Measurements from ENCODE around the gene NPAT.

The NPAT gene

GRCh38 chr11:108216988-108217387 is 5.5 kb downstream of the NPAT start:
- in situ Hi-C loops (cut with HindIII; ENCODE audit: low sequenced_read_pairs): no loop called here
- DNase-seq (ENCODE audit: low read depth): no peak
- no peak overlapping the region for H3K4me3 ChIP-seq (ENCODE audit: low read depth, low read length)
- TF ChIP-seq CTCF (IDR thresholded peaks at IDR 0.05; ENCODE audit: low read depth, low read length, missing control alignments): no peak

- no peak overlapping the region for H3K4me3 ChIP-seq (ENCODE audit: low read depth, low read length)
- in situ Hi-C loops (cut with HindIII; ENCODE audit: low sequenced_read_pairs): no loop called here
- TF ChIP-seq CTCF (IDR thresholded peaks at IDR 0.05; ENCODE audit: low read depth, low read length, missing control alignments): no peak
- no peak for DNase-seq (ENCODE audit: low read depth)
Measured at GRCh38 chr11:108213784-108214183, 8.7 kb downstream of the NPAT start.

GRCh38 chr11:108210441-108210840 is 12.0 kb downstream of the NPAT start:
- no peak for TF ChIP-seq CTCF (IDR thresholded peaks at IDR 0.05; ENCODE audit: low read depth, low read length, missing control alignments)
- no peak for DNase-seq (ENCODE audit: low read depth)
- no peak overlapping the region for H3K4me3 ChIP-seq (ENCODE audit: low read depth, low read length)
- in situ Hi-C loops (cut with HindIII; ENCODE audit: low sequenced_read_pairs): no loop called here

- no peak for TF ChIP-seq CTCF (IDR thresholded peaks at IDR 0.05; ENCODE audit: low read depth, low read length, missing control alignments)
- DNase-seq (ENCODE audit: low read depth): no peak
- in situ Hi-C loops (cut with HindIII; ENCODE audit: low sequenced_read_pairs): no loop called here
- no peak overlapping the region for H3K4me3 ChIP-seq (ENCODE audit: low read depth, low read length)
Measured at GRCh38 chr11:108207683-108208060, 14.8 kb downstream of the NPAT start.

GRCh38 chr11:108206969-108207682 is 15.3 kb downstream of the NPAT start:
- TF ChIP-seq CTCF (IDR thresholded peaks at IDR 0.05; ENCODE audit: low read depth, low read length, missing control alignments): no peak
- H3K4me3 ChIP-seq (ENCODE audit: low read depth, low read length): no peak overlapping the region
- in situ Hi-C loops (cut with HindIII; ENCODE audit: low sequenced_read_pairs): no loop called here
- no peak for DNase-seq (ENCODE audit: low read depth)

- TF ChIP-seq CTCF (IDR thresholded peaks at IDR 0.05; ENCODE audit: low read depth, low read length, missing control alignments): no peak
- H3K4me3 ChIP-seq (ENCODE audit: low read depth, low read length): no peak overlapping the region
- DNase-seq (ENCODE audit: low read depth): no peak
- in situ Hi-C loops (cut with HindIII; ENCODE audit: low sequenced_read_pairs): no loop called here
Measured at GRCh38 chr11:108206171-108206570, 16.3 kb downstream of the NPAT start.

All from astrocyte of the cerebellum (primary cell).